H1 (cell line): ENCODE measurements around the gene PTPN3.

ENCODE experiments used
- BRCA1 ChIP-seq: IDR thresholded peaks from 2 replicates; pipeline ENCODE4 v1.6.1; 2012; ENCODE audit warnings: low read depth, low read length, improper control_type of control experiment
- CEBPB ChIP-seq: IDR thresholded peaks from 2 replicates; pipeline ENCODE4 v1.6.1; 2012; ENCODE audit warnings: low read depth, low read length
- CTCF ChIP-seq, 3 experiments: IDR thresholded peaks; 1 replicate in 2 of 3; 2 replicates in 1 of 3; pipeline versions ENCODE4 v1.5.1 to v1.6.1; 2011; ENCODE audit warnings: low read length in 3 of 3, mild to moderate bottlenecking in 3 of 3, inconsistent platforms in 2 of 3, low read depth in 1 of 3, moderate library complexity in 1 of 3; ENCODE audit not compliant: insufficient read depth in 1 of 3; ENCODE audit errors: control extremely low read depth in 1 of 3
- E2F6 ChIP-seq: IDR thresholded peaks from 2 replicates; pipeline ENCODE4 v1.6.1; 2012; ENCODE audit warnings: inconsistent platforms
- EP300 ChIP-seq, 2 experiments: IDR thresholded peaks; 1 replicate in 1 of 2; 2 replicates in 1 of 2; pipeline ENCODE4 v1.6.1; 2011 to 2012; ENCODE audit warnings: low read depth in 2 of 2, low read length in 2 of 2, mild to moderate bottlenecking in 2 of 2, borderline replicate concordance in 1 of 2, inconsistent platforms in 1 of 2, moderate library complexity in 1 of 2
- EZH2 ChIP-seq: fragments of 200-600 bp; sonication (generic); IDR thresholded peaks from 2 replicates; pipeline ENCODE4 v1.7.1; 2012; ENCODE audit warnings: low read depth, mild to moderate bottlenecking, moderate library complexity, low read length, inconsistent platforms; ENCODE audit not compliant: severe bottlenecking
- JUN ChIP-seq: IDR thresholded peaks from 2 replicates; pipeline ENCODE4 v1.6.1; 2011; ENCODE audit warnings: low read depth, mild to moderate bottlenecking, improper control_type of control experiment, low read length
- MAX ChIP-seq: IDR thresholded peaks from 2 replicates; pipeline ENCODE4 v1.6.1; 2012; ENCODE audit warnings: inconsistent platforms
- POLR2A ChIP-seq, 2 experiments: IDR thresholded peaks; 1 replicate in 1 of 2; 2 replicates in 1 of 2; pipeline ENCODE4 v1.6.1; 2011; ENCODE audit warnings: low read depth in 2 of 2, low read length in 2 of 2, mild to moderate bottlenecking in 2 of 2; ENCODE audit errors: control extremely low read depth in 1 of 2
- RAD21 ChIP-seq, 2 experiments: IDR thresholded peaks in 1 of 2; conservative IDR thresholded peaks in 1 of 2; 2 replicates each; pipeline ENCODE4 v1.6.1; 2011; ENCODE audit warnings: low read depth in 2 of 2, low read length in 2 of 2, improper control_type of control experiment in 1 of 2, inconsistent platforms in 1 of 2, mild to moderate bottlenecking in 1 of 2, moderate library complexity in 1 of 2
- RFX5 ChIP-seq: IDR thresholded peaks from 2 replicates; pipeline ENCODE4 v1.6.1; 2011; ENCODE audit warnings: low read depth, low read length, improper control_type of control experiment, borderline replicate concordance
- SP1 ChIP-seq: IDR thresholded peaks from 2 replicates; pipeline ENCODE4 v1.6.1; 2011; ENCODE audit warnings: low read depth, low read length
- SP4 ChIP-seq: IDR thresholded peaks from 2 replicates; pipeline ENCODE4 v1.6.1; 2012; ENCODE audit warnings: low read length, inconsistent platforms
- ZNF274 ChIP-seq: IDR thresholded peaks from 2 replicates; pipeline ENCODE4 v1.7.0; 2012; ENCODE audit warnings: low read length, borderline replicate concordance; ENCODE audit errors: extremely low read depth

GRCh38 chr9:109478665-109479380, 19.3 kb downstream of the PTPN3 start:
- TF ChIP-seq MAX, result no peak
- no peak for TF ChIP-seq CTCF (IDR thresholded peaks at IDR 0.05; ENCODE audit: control extremely low read depth in 1 of 3, insufficient read depth in 1 of 3, low read depth in 1 of 3, low read length in 3 of 3)
- no peak for TF ChIP-seq BRCA1
- TF ChIP-seq EP300 (IDR thresholded peaks at IDR 0.05; ENCODE audit: borderline replicate concordance in 1 of 2, low read depth in 2 of 2, low read length in 2 of 2), result no peak
- no peak for TF ChIP-seq SP1
- no peak for TF ChIP-seq RAD21 (IDR thresholded peaks at IDR 0.05 in 1 of 2, conservative IDR thresholded peaks at IDR 0.05 in 1 of 2; ENCODE audit: low read depth in 2 of 2, low read length in 2 of 2)
- no peak for TF ChIP-seq ZNF274
- TF ChIP-seq RFX5, result no peak
- TF ChIP-seq EZH2, result no peak
- TF ChIP-seq POLR2A (IDR thresholded peaks at IDR 0.05; ENCODE audit: control extremely low read depth in 1 of 2, low read depth in 2 of 2, low read length in 2 of 2), result no peak
- no peak for TF ChIP-seq JUN
- no peak for TF ChIP-seq E2F6
- no peak for TF ChIP-seq SP4
- no peak for TF ChIP-seq CEBPB
